HPDE6-E6E7 (cell line): ENCODE results near the gene PDSS2.
A peak's percentile ranks its signal among the peaks of the same experiment; 100 is the strongest.
"Not testable (repeated sequence)": the region's sequence is repeated elsewhere in the genome, so short reads cannot be mapped to it uniquely, and the experiment has no call there.

Experiments used
- DNase-seq: peaks from one replicate; pipeline ENCODE4 v3.0.0; 2011; ENCODE audit warnings: missing footprints; ENCODE audit errors: extremely low spot score

The PDSS2 gene

DNA sequence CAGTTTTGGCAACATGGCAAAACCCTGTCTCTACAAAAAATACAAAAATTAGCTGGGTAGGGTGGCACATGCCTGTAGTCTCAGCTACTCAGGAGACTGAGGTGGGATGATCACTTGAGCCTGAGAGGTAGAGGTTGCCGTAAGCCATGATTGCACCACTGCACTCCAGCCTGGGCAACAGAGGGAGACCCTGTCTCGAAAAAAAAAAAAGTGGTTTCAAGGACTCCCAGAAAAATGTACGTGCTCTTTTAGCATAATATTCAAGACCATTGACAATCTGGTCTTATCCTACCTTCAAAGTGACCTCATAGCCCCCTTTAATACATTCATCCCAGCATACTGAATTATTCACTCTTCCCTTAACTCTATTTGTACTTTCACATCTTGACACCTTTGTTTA is 16.0 kb upstream of the PDSS2 start:
- DNase-seq = not testable (repeated sequence)

GRCh38 chr6:107473660-107474059 is 14.3 kb upstream of the PDSS2 start:
- no peak for DNase-seq

DNA sequence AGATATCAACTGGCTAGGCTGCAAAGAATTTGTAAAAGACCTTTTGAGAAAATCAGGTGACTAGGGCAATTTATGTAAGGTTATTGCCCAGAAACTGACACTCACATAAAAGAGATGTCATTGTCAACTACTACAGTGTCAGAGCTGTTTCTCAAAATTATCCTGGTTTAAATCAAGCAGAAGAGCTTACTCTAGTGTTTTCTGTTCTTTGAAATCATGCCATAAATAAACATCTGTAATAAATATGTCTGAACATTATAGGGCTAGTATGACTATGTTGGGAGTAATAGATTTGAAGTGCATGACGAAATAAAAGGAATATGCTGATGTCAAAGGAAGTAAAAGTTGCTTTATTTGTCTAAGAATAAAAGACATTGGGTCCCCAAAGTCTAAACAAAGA is 11.0 kb upstream of the PDSS2 start:
- DNase-seq = no peak

DNA sequence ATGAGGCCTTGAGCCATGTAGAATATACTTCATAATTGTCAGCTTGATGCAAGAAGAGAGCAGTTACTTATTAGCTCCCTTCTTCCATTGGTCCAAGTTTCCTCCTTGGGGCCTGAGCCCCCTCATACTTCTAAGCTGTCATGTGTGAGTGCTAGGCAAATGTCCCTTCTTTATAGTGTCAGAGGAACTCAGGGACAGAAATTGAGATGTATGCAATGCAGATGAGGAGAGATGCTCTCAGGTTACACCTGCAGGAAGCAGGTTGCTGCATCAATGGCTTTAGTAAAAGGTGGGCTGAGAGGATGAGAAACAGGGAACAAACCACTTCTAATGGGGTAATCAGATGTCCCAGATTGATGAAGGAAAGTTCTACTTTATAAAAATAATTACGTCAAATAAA is 6.7 kb upstream of the PDSS2 start:
- no peak for DNase-seq

- no peak for DNase-seq
Measured at GRCh38 chr6:107460083-107460631, 793 bp upstream of the PDSS2 start.

- peak; percentile 31 for DNase-seq
Measured at GRCh38 chr6:107458672-107459282, 587 bp downstream of the PDSS2 start.

GRCh38 chr6:107448776-107449175 is 10.6 kb downstream of the PDSS2 start:
- no peak for DNase-seq

DNA sequence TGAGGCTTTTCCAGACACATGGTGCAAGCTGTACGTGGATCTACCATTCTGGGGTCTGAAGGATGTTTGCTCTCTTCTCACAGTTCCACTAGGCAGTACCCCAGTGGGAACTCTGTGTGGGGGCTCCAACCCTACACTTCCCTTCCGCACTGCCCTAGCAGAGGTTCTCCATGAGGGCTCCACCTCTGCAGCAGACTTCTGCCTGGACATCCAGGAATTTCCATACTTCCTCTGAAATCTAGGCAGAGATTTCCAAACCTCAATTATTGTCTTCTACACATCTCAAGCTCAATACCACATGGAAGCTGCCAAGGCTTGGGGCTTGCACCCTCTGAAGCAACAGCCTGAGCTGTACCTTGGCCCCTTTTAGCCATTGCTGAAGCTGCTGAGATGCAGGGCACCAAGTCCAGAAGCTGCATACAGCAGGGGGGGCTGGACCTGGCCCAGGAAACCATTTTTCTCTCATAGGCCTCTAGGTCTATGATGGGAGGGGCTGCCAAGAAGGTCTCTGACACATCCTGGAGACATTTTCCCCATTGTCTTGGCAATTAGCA is 11.6 kb downstream of the PDSS2 start:
- DNase-seq = no peak

DNA sequence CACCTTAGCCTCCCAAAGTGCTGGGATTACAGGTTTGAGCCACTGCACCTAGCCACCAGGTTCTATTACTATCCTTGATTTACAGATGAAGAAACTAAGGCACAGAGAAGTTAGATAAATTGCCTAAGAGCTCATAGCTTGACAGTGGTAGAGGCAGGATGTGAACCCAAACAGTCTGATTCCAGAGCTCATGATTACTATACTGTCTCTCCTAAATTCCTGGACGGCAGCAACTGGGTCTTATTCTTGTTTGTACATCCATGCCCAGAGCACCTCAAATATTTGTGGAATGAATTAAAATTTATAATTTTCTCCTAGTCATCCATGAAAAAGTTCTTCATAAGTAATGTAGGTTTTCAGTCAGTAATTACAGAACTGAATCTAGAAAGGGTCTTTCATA is 15.1 kb downstream of the PDSS2 start:
- DNase-seq = no peak

DNA sequence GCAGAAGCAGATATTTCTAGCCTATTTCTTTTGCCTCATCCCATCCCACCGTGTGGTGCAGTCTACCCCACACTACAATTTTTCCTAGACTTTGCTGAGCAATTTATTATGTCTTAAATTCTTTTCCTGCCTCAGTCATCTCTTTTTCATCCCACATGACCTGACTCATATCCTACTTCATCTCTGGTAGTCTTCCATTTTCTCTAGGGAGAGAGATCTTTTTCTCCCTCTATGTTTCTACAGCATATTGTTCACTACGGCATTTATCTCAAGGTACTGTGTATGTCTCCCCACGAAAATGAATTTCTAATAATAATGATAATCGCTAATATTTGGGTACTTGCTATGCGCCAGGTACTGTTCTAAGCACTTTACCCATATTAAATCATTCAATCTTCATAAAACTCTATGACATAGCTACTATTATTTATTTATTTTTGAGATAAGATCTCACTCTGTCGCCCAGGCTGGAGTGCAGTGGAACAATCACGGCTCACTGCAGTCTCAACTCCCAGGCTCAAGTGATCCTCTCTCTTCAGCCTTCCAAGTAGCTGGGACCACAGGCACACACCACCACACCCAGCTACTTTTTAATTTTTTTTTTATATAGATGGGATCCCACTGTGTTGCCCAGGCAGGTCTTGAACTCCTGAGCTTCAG is 15.6 kb downstream of the PDSS2 start:
- no peak for DNase-seq

- no peak for DNase-seq
Measured at GRCh38 chr6:107442938-107443607, 16.3 kb downstream of the PDSS2 start.

DNA sequence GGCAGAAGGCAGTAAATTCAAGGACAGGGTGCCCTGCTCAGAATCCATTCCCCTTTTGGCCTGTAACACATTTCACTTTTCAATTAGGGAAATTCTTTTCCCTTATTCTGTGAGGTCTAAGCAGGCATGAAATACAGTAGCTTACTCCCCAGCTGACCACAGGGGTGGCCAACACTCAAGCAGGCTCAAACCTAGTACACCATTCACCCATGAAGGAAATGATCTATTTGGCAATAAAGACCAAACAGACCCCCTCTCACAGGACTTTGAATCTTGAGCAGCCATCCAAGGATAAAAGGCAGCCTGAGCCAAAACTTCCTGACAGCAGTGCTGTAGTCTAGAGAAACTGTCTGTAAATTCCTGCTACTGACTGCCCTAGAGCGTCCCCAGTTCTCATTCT is 17.7 kb downstream of the PDSS2 start:
- DNase-seq = no peak

DNA sequence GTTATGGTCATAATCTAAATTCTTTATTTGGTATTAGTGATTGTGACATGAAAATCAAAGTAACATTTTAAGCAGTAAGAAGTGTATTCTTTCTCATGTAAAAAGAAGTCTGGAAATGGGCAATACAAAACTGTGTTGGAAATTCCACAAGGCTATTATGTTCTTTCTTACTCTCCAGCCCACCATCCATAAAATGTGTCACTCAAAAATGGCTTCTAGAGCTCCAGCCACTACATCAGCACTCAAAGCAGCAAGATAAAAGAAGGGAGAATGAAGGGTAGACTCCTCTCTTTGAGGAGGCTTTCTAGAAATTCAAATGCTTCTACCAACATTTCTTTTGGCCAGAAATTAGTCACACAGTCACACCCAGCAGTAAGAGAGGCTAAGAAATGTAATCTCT is 18.4 kb downstream of the PDSS2 start:
- DNase-seq = no peak

- no peak for DNase-seq
Measured at GRCh38 chr6:107439406-107439805, 20.0 kb downstream of the PDSS2 start.

- DNase-seq = no peak
Measured at GRCh38 chr6:107437691-107438090, 21.7 kb downstream of the PDSS2 start.

DNA sequence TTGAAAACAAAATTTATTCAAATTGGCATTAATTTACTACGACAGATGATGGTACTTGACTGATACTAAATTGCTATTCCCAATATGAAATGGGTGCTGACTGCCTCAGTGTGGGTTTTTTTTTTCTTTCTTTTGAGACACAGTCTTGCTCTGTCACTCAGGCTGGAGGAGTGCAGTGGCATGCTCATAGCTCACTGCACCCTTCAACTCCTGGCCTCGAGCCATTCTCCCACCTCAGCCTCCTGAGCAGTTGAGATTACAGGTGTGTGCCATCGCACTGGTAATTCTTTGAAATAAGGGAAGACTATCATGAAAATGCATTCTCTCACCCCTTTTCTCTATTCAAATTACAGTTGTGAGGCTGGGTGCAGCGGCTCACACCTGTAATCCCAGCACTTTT is 22.5 kb downstream of the PDSS2 start:
- no peak for DNase-seq

DNA sequence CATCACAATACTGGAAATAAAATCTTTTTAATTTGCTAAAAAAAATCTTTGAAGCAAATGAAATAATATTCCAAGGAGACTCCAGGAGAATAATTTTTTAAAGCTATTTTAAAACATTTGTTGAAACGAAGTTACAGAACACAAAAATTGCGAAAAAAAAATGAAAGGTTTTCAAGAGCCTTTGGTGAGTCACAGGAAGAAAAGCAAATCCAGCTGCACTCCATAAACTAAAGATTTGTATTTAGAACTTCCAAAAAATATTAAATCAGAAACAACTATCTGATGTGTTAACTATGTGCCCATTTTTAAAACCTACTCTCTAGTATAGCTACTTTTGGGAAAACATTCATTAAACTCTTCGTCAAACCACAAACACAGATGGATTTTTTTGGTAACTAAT is 23.6 kb downstream of the PDSS2 start:
- no peak for DNase-seq

DNA sequence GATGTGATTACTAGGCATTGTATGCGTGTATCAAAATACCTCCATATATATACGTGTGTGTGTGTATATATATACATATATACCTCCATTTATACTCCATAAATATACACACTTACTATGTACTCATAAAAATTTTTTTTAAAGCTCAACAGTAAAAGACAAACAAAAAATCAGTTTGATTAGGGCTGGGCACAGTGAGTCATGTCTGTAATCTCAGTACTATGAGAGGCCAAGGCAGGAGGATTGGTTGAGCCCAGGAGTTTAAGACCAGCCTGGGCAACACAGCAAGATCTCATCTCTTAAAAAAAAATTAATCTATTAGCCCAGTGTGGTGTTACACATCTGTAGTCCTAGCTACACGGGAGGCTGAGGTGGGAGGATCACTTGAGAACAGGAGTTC is 24.6 kb downstream of the PDSS2 start:
- DNase-seq = no peak

GRCh38 chr6:107425951-107426350 is 33.4 kb downstream of the PDSS2 start:
- DNase-seq = not testable (repeated sequence)

DNA sequence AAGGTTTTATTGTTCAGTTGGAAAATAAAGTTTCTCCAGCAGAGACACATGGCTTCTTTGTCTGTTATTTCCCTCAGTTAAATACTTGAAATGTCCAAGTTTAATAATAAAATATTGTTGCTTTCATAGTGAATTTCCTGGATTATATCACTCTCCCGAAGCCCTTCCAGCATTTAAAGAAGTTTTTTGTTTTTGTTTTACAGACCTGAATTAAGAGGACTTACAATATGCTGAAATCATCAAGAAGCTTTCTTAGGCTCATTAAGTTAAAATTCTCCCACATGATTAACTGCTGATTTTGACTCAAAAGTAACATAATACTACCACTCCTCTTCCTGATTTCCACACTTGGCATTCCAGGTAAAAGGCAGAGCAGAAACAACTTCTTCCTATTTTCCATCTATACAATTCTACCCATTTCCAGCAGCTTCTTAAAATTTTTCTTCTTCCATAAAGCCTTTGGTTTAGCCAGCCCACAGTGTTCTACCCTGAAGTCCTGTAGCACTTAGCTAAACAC is 35.8 kb downstream of the PDSS2 start:
- no peak for DNase-seq

DNA sequence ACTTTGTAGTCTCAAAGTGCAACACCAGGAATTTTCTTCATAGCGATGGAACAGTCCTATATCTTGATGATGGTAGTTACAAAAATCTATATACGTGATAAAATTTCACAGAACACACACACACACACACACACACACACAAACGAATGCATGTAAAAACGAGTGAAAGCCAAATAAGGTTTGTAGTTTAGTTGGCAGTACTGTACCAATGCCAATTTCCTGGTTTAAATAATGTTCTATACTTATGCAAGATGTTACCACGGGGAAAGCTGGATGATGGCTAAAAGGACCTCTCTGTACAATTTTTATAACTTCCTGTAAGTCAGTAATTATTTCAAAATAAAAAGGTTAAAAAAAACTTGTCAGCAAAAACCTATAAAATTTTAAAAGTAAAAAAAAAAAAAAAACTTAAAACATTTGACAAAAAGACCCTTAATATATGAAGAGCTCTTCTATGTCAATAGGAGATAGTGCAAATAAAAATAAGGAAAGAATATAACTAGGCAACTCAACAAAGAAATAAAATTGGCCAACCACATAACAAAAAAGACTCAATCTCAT is 37.6 kb downstream of the PDSS2 start:
- no peak for DNase-seq

DNA sequence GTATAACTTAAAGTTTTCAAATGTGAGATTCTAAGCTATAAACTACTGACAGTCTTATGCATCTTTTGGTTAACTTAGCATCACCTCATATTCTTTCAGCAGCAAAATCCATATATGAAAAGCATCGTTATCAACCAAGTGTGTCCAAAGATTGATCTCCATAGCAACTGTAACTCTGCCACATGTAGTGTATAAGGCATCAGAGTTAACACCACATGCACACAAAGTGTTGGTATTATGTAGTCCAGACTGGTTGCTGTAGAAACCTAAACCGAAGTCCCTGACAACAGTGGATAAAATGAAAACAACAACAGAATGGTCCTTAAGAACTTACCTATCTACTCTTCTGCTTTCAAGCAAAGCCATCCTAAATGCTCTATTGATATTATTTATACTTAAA is 39.6 kb downstream of the PDSS2 start:
- DNase-seq = no peak
